Keratinocyte (primary cell): ENCODE data around the gene LCN10. TPM values are rescaled to one million over a fixed set of nuclear protein-coding genes. Genes with fewer than 3 reads are reported as not detected.

Source experiments
- DNase-seq: peaks from one replicate; pipeline ENCODE4 v3.0.0-alpha.2; 2011; ENCODE audit warnings: low read depth, missing footprints, low spot score
- FAIRE-seq: peaks from 2 replicates; lab custom pipeline; 2011; peaks lifted over from hg19 to GRCh38; lab: Jason Lieb, UNC
- H2AFZ ChIP-seq: 2 replicates; pipeline ENCODE4 v1.6.0; 2012; ENCODE audit warnings: low read length, control low read depth, inconsistent platforms; ENCODE audit not compliant: control insufficient read depth
- H3K27ac ChIP-seq: 2 replicates; pipeline ENCODE4 v1.5.1; 2011; ENCODE audit warnings: low read length; ENCODE audit not compliant: control insufficient read depth, insufficient read depth
- H3K27me3 ChIP-seq: 3 replicates; pipeline ENCODE4 v1.6.0; 2011; ENCODE audit warnings: low read length; ENCODE audit not compliant: control insufficient read depth, insufficient read depth; ENCODE audit errors: extremely low read depth
- H3K36me3 ChIP-seq, 2 experiments: 2 replicates in 1 of 2; 3 replicates in 1 of 2; pipeline ENCODE4 v1.5.1; 2011; ENCODE audit warnings: low read length in 2 of 2, mild to moderate bottlenecking in 1 of 2; ENCODE audit not compliant: control insufficient read depth in 2 of 2, insufficient read depth in 2 of 2; ENCODE audit errors: extremely low read depth in 1 of 2
- H3K4me1 ChIP-seq: 3 replicates; pipeline ENCODE4 v1.5.1; 2011; ENCODE audit warnings: low read length; ENCODE audit not compliant: control insufficient read depth, insufficient read depth; ENCODE audit errors: extremely low read depth
- H3K4me2 ChIP-seq: 3 replicates; pipeline ENCODE4 v1.6.0; 2011; ENCODE audit warnings: low read depth, low read length; ENCODE audit not compliant: control insufficient read depth, insufficient read depth; ENCODE audit errors: extremely low read depth
- H3K4me3 ChIP-seq, 3 experiments: fragments of 200-600 bp in 1 of 3; sonication (generic) in 1 of 3; 2 replicates in 2 of 3; 3 replicates in 1 of 3; pipeline ENCODE4 v1.5.1; 2011 to 2016; ENCODE audit warnings: low read length in 3 of 3, mild to moderate bottlenecking in 3 of 3, control low read depth in 2 of 3, inconsistent platforms in 1 of 3, low read depth in 1 of 3, mixed read lengths in 1 of 3, mixed run types in 1 of 3, moderate library complexity in 1 of 3; ENCODE audit not compliant: control insufficient read depth in 2 of 3, insufficient read depth in 2 of 3; ENCODE audit errors: extremely low read depth in 1 of 3
- H3K79me2 ChIP-seq: 2 replicates; pipeline ENCODE4 v1.6.0; 2012; ENCODE audit warnings: low read length; ENCODE audit not compliant: control insufficient read depth, insufficient read depth
- H3K9ac ChIP-seq: 3 replicates; pipeline ENCODE4 v1.6.0; 2011; ENCODE audit warnings: low read length; ENCODE audit not compliant: control insufficient read depth, insufficient read depth; ENCODE audit errors: extremely low read depth
- H3K9me1 ChIP-seq: 3 replicates; pipeline ENCODE4 v1.6.0; 2011; ENCODE audit warnings: low read length; ENCODE audit not compliant: control insufficient read depth, insufficient read depth; ENCODE audit errors: extremely low read depth
- H3K9me3 ChIP-seq: 2 replicates; pipeline ENCODE4 v1.5.1; 2012; ENCODE audit warnings: low read depth, low read length; ENCODE audit not compliant: control insufficient read depth
- H4K20me1 ChIP-seq: 3 replicates; pipeline ENCODE4 v1.6.0; 2011; ENCODE audit warnings: low read length; ENCODE audit not compliant: control insufficient read depth, insufficient read depth; ENCODE audit errors: extremely low read depth
- CTCF ChIP-seq, 3 experiments: IDR thresholded peaks in 1 of 3; conservative IDR thresholded peaks in 1 of 3; optimal IDR thresholded peaks in 1 of 3; 2 replicates in 2 of 3; 3 replicates in 1 of 3; pipeline versions ENCODE3 to v1.5.1; 2011; ENCODE audit warnings: low read length in 3 of 3, mild to moderate bottlenecking in 3 of 3, moderate library complexity in 2 of 3, control low read depth in 1 of 3, inconsistent platforms in 1 of 3; ENCODE audit not compliant: insufficient read depth in 2 of 3; ENCODE audit errors: extremely low read depth in 1 of 3
- EZH2 ChIP-seq: IDR thresholded peaks from one replicate; pipeline ENCODE4 v1.6.1; 2012; ENCODE audit warnings: inconsistent platforms, mild to moderate bottlenecking, low read length, moderate library complexity
- dilution Hi-C: fragments of 300-500 bp; cut with MboI; formaldehyde crosslinking; loops from one replicate; pipeline ENCODE4 v1.7.0; 2020; ENCODE audit warnings: low sequenced_read_pairs; ENCODE audit not compliant: extremely low pct_ligation_motif_present
- polyA plus RNA-seq, 5 experiments: library from polyadenylated mRNA; depleted of rRNA in 3 of 5; stranded (reverse) in 3 of 5; stranded (forward) in 1 of 5; unstranded in 1 of 5; fragments of >200 nt; gene quantifications; 1 replicate in 1 of 5; 2 replicates in 3 of 5; 3 replicates in 1 of 5; pipeline versions ENCODE4 v1.2.1 to v1.2.3, GENCODE V29; 2011 to 2012; ENCODE audit warnings: missing spikeins in 2 of 5, low read depth in 1 of 5, low replicate concordance in 1 of 5

The LCN10 gene
- polyA plus RNA-seq, 1 donor (not counting 4 experiments of a cell fraction or from before 2014, with no cell fraction given), result not detected

- no peaks in the 10 kb centered on the region for H3K27me3 ChIP-seq
- no peak overlapping the region for H2AFZ ChIP-seq
- TF ChIP-seq CTCF (optimal IDR thresholded peaks at IDR 0.05 in 1 of 3, IDR thresholded peaks at IDR 0.05 in 1 of 3, conservative IDR thresholded peaks at IDR 0.05 in 1 of 3; ENCODE audit: extremely low read depth in 1 of 3, insufficient read depth in 2 of 3, low read length in 3 of 3) (no peak), EZH2 (no peak)
- peaks cover 3% of the 10 kb centered on the region for H3K9me1 ChIP-seq
- H3K9ac ChIP-seq, result no peak overlapping the region
- H3K27ac ChIP-seq, result no peak overlapping the region
- DNase-seq (no peak), FAIRE-seq (no peak)
- no peak overlapping the region for H3K4me3 ChIP-seq
- peaks cover 30% of the 10 kb centered on the region for H3K79me2 ChIP-seq
- peaks cover 36% of the 10 kb centered on the region for H3K4me1 ChIP-seq
- peaks cover 55% of the 10 kb centered on the region for H4K20me1 ChIP-seq
- H3K9me3 ChIP-seq, result no peaks in the 10 kb centered on the region
- peaks cover 27 to 33% of the 10 kb centered on the region in 2 experiments for H3K36me3 ChIP-seq
- H3K4me2 ChIP-seq, result no peak overlapping the region
- dilution Hi-C loops, result no loop called here
Observed at GRCh38 chr9:136722969-136723356, 19.8 kb downstream of the LCN10 start.

GRCh38 chr9:136722093-136722968 lies 20.4 kb downstream of the LCN10 start:
- no peak for TF ChIP-seq CTCF (optimal IDR thresholded peaks at IDR 0.05 in 1 of 3, IDR thresholded peaks at IDR 0.05 in 1 of 3, conservative IDR thresholded peaks at IDR 0.05 in 1 of 3; ENCODE audit: extremely low read depth in 1 of 3, insufficient read depth in 2 of 3, low read length in 3 of 3)
- no peak for TF ChIP-seq EZH2
- Histone ChIP-seq H3K9me1 (peaks cover 3% of the 10 kb centered on the region), H3K9ac (no peak overlapping the region), H3K4me3 (no peak overlapping the region), H3K27ac (no peak overlapping the region), H3K79me2 (peaks cover 24% of the 10 kb centered on the region), H3K4me1 (peaks cover 36% of the 10 kb centered on the region), H4K20me1 (peaks cover 55% of the 10 kb centered on the region), H3K9me3 (no peaks in the 10 kb centered on the region), H3K4me2 (no peak overlapping the region), H3K36me3 (peaks cover 27 to 33% of the 10 kb centered on the region in 2 experiments), H3K27me3 (no peaks in the 10 kb centered on the region), H2AFZ (no peak overlapping the region)
- dilution Hi-C loops, result no loop called here
- DNase-seq (no peak), FAIRE-seq (no peak)
